ENCODE results near the gene STX8. TPM values are rescaled to one million over a fixed set of nuclear protein-coding genes. Genes with fewer than 3 reads are reported as not detected.
"Not testable (repeated sequence)": the region's sequence is repeated elsewhere in the genome, so short reads cannot be mapped to it uniquely, and the experiment has no call there.

The STX8 gene
- total RNA-seq, 8 experiments from 2014 or later: 44.1 to 98.1 (median 63.8) TPM

DNA sequence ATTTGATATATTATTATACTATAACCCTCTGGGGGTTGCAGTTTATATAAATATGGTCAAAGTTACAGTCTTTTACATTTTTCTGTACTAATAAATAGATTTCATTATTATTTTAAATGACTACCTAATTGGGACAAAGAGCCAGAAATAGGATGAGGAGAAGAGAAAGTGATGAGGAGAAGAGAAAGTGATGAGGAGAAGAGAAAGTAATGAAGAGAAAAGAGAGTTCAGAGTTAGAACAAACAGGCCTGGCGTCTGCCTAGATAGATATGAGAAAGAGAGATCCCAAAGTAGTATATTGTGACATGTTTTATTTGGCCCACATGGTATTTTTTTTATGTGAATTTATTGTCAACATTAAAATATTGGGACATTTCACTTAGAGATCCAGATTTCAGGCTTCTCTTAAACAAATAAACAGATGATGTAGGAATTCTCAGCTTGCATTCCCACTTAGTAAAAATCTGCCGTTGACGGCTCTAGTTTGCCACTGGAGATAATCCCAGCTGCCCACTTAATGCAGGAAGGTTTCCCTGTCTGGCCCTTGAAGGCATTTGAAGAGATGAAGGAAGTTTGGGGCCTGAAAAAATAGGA, 210.7 kb downstream of the STX8 start:
- Histone ChIP-seq H3K27ac (no peak overlapping the region), H3K4me1 (replicated peaks in 1 of 2) (peaks cover 16 to 22% of the 10 kb centered on the region in 2 donors), H3K4me3 (no peak overlapping the region)
- in situ Hi-C loops (cut with MboI; ENCODE audit: low pct_unique_long_range_greater_than_20kb in 2 of 9, low sequenced_read_pairs in 9 of 9, unreplicated experiment in 9 of 9): no loop called here
- 38 to 100% (median 67%) methylated on average over 1 to 3 of the region's 3 CpGs; no CpG with 5 or more reads in 3 of the 10 experiments for WGBS, 10 experiments
- no peak for ATAC-seq (replicated peaks in 6 of 8)

- in situ Hi-C loops (cut with MboI; ENCODE audit: low pct_unique_long_range_greater_than_20kb in 2 of 9, low sequenced_read_pairs in 9 of 9, unreplicated experiment in 9 of 9): no loop called here
- WGBS, 10 experiments: 67 to 100% (median 86%) methylated on average over 3 to 13 of the region's 13 CpGs
- ATAC-seq (replicated peaks in 6 of 8): peak in 2 of 8 experiments; percentile 12 to 47
- Histone ChIP-seq H3K4me3 (no peak overlapping the region), H3K4me1 (replicated peaks in 1 of 2) (peaks cover 16 to 20% of the 10 kb centered on the region in 2 donors), H3K27ac (no peak overlapping the region)
These were observed 211.9 kb downstream of the STX8 start for GRCh38 chr17:9363440-9364350.

DNA sequence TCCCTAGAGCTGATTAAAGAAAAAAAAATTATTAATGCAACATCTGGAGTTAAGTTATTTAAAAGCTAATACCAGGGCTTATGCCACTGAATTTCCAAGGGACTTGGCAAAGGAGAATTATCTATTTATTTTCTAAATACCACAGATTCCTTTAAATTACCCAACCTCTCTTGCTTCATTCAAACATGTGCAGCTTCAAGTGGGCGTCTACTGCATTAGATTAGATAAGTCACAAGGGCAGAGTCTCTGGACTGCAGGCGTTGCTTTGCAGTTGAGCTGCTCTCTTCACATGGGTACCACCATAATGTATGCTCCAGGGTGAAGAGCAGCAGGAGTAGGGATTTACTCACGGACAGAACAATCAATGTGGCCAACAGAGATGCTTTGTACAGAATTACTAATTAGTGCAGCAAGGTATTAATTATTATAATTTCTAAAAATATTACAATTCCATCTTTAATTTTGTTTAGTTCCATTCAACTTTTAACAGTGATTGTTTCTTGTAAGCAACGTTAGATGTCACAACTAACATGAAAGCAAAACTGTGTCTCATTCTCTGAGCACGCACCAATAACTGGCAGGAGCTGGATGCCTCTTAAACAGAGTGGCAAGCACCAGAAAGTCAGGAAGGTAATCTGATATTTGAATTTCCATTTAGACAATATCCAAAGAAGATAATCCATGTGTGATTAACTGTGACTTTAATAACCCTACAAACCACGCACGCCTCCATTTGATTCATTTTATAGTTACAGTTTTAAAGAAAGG, 214.2 kb downstream of the STX8 start:
- 2 to 100% (median 87%) methylated on average over 3 to 7 of the region's 7 CpGs for WGBS, 10 experiments
- peaks cover 20 to 21% of the 10 kb centered on the region in 2 donors for H3K4me1 ChIP-seq (replicated peaks in 1 of 2)
- no peak overlapping the region for H3K4me3 ChIP-seq
- no peak overlapping the region for H3K27ac ChIP-seq
- ATAC-seq (replicated peaks in 6 of 8): peak in 6 of 8 experiments; percentile 53 to 99 (median 78)
- in situ Hi-C loops (cut with MboI; ENCODE audit: low pct_unique_long_range_greater_than_20kb in 2 of 9, low sequenced_read_pairs in 9 of 9, unreplicated experiment in 9 of 9): no loop called here

DNA sequence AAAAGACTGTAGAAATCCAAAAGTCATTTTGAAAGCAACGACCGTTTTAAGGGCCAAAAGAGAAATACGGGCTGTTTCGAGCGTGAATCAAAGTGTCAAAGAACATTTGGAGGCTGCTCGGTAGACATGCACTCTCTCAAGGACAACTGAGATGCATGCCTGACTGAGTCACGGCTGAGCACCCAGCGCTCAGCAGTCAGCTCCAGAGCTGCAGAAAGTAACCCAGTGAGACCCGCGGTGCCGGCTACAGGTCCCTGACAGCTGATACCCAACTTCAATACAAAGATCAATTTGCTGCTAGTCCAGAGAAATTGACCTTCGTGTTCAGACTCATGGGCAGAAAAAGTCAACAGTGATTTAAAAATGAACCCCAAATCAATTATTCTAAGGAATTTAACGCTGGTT, 214.9 kb downstream of the STX8 start:
- H3K4me3 ChIP-seq: no peak overlapping the region
- H3K4me1 ChIP-seq (replicated peaks in 1 of 2): peaks cover 21 to 22% of the 10 kb centered on the region in 2 donors
- H3K27ac ChIP-seq: no peak overlapping the region
- ATAC-seq (replicated peaks in 6 of 8): peak in 6 of 8 experiments; percentile 61 to 75 (median 63)
- 3 to 87% (median 79%) methylated on average over 5 to 13 of the region's 13 CpGs for WGBS, 10 experiments
- in situ Hi-C loops (cut with MboI; ENCODE audit: low pct_unique_long_range_greater_than_20kb in 2 of 9, low sequenced_read_pairs in 9 of 9, unreplicated experiment in 9 of 9): no loop called here

GRCh38 chr17:9356488-9356911, 219.1 kb downstream of the STX8 start:
- Histone ChIP-seq H3K4me1 (replicated peaks in 1 of 2) (peaks cover 15 to 17% of the 10 kb centered on the region in 2 donors), H3K27ac (no peak overlapping the region), H3K4me3 (no peak overlapping the region)
- ATAC-seq (replicated peaks in 6 of 8): peak in 5 of 8 experiments; percentile 81 to 93 (median 87)
- in situ Hi-C loops (cut with MboI; ENCODE audit: low pct_unique_long_range_greater_than_20kb in 2 of 9, low sequenced_read_pairs in 9 of 9, unreplicated experiment in 9 of 9): no loop called here
- WGBS, 10 experiments: 17 to 100% (median 62%) methylated on average over 1 to 3 of the region's 3 CpGs; no CpG with 5 or more reads in 2 of the 10 experiments

GRCh38 chr17:9355846-9356245, 219.8 kb downstream of the STX8 start:
- in situ Hi-C loops (cut with MboI; ENCODE audit: low pct_unique_long_range_greater_than_20kb in 2 of 9, low sequenced_read_pairs in 9 of 9, unreplicated experiment in 9 of 9): no loop called here
- no peak overlapping the region for H3K27ac ChIP-seq
- no peak for ATAC-seq (replicated peaks in 6 of 8)
- WGBS, 10 experiments: 69 to 100% (median 96%) methylated on average over 1 to 3 of the region's 3 CpGs; no CpG with 5 or more reads in 2 of the 10 experiments
- no peak overlapping the region for H3K4me3 ChIP-seq
- peaks cover 10% of the 10 kb centered on the region in 2 donors for H3K4me1 ChIP-seq (replicated peaks in 1 of 2)

DNA sequence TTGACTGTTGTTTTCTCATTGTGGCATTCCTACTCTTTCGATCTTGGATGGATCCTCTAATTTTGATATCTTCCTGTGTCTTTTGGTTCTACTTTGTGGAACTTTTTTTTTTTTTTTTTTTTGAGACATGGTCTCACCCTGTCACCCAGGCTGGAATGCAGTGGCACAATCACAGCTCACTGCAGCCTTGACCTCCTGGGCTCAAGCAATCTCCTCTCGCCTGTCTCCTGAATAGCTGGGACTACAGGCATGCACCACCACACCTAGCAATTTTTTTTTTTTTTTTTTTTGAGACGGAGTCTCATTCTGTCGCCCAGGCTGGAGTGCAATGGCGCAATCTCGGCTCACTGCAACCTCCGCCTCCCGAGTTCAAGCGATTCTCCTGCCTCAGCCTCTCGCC, 220.4 kb downstream of the STX8 start:
- H3K27ac ChIP-seq; H3K4me3 ChIP-seq; in situ Hi-C loops (cut with MboI; ENCODE audit: low pct_unique_long_range_greater_than_20kb in 2 of 9, low sequenced_read_pairs in 9 of 9, unreplicated experiment in 9 of 9); H3K4me1 ChIP-seq (replicated peaks in 1 of 2); ATAC-seq (replicated peaks in 6 of 8): not testable (repeated sequence)
- WGBS, 10 experiments: 93 to 100% (median 100%) methylated on average over 1 to 4 of the region's 10 CpGs; no CpG with 5 or more reads in 1 of the 10 experiments

GRCh38 chr17:9350080-9350479, 225.5 kb downstream of the STX8 start:
- H3K27ac ChIP-seq: no peak overlapping the region
- H3K4me1 ChIP-seq (replicated peaks in 1 of 2): no peaks in the 10 kb centered on the region
- peak in 7 of 8 experiments; percentile 53 to 99 (median 98) for ATAC-seq (replicated peaks in 6 of 8)
- in situ Hi-C loops (cut with MboI; ENCODE audit: low pct_unique_long_range_greater_than_20kb in 2 of 9, low sequenced_read_pairs in 9 of 9, unreplicated experiment in 9 of 9): no loop called here
- H3K4me3 ChIP-seq: no peak overlapping the region
- WGBS, 10 experiments: 0 to 100% (median 80%) methylated on average over 1 to 6 of the region's 6 CpGs; no CpG with 5 or more reads in 3 of the 10 experiments

DNA sequence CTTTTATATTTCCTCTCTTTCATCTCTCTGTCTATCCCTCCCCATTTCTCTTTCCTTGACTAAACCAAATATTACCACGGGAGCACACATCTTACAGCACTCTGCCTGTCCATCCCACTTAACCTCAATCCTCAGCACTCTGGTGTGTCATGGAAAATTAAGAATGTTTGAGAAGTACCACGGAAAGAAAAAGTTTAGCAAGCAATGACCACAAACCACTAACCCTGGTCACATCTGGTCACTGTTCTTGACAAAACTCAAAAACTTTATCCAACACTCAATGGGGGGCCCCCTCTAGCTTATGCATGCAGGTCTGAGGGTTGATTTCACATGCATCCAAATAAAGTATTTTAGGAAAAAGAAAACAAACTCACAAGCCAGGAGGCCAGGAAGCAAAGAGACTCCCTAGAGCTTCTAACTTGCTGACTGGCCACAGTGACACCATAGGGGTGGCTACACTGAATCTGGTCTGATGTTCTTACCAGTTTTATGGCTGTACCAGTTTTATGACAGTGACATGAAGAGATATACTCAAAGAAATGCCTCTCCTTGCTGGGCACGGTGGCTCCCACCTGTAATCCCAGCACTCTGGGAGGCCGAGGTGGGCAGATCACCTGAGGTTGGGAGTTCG, 229.2 kb downstream of the STX8 start:
- Histone ChIP-seq H3K27ac (no peak overlapping the region), H3K4me1 (replicated peaks in 1 of 2) (peaks cover 6 to 7% of the 10 kb centered on the region in 2 donors), H3K4me3 (no peak overlapping the region)
- ATAC-seq (replicated peaks in 6 of 8): no peak
- 40 to 100% (median 92%) methylated on average over 1 to 4 of the region's 5 CpGs; no CpG with 5 or more reads in 3 of the 10 experiments for WGBS, 10 experiments
- in situ Hi-C loops (cut with MboI; ENCODE audit: low pct_unique_long_range_greater_than_20kb in 2 of 9, low sequenced_read_pairs in 9 of 9, unreplicated experiment in 9 of 9): loop anchor here in 1 of 9 experiments (25.0 kb wide), 1 partner anchor 109 kb away; no protein-coding TSS in a partner anchor

DNA sequence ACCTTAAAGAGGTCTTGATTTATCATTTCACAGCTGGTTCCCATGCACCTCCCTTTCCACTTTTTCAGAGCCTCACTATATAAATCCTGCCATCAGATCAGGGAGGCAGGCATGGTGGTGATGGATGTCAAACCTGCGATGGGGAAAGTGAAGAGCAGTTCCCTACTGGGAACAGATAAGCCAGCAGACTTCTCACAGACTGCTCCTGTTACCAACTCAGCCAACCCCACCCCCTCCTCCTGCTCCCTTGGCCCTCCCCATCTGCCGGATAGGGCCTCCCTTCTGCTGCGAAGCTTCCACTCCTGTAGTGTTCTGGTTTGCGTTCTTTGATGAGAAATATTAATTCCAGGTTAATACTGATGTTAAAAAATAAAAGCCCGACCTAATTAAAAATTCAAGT, 232.1 kb downstream of the STX8 start:
- peak in 7 of 8 experiments; percentile 40 to 88 (median 84) for ATAC-seq (replicated peaks in 6 of 8)
- H3K27ac ChIP-seq: no peak overlapping the region

DNA sequence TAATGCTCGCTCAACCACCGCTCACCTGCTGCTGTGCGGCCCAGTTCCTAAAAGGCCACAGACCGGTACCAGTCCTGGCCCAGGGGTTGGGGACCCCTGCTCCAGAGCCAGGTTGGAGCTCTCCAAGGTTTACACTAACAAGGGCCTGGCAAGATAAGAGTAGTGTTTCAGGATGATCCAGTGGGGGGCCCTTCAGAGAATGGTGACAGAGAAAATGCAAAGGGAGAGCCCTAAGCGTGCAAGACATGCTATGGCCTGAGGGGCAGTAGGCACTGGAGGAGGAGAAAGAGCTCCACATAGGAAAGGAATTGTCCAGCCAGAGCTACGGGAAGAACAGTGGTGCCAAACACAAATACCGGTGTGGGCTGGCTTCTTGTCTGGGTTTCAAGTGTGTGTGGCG, 233.4 kb downstream of the STX8 start:
- H3K27ac ChIP-seq: no peak overlapping the region
- no peak for ATAC-seq (replicated peaks in 6 of 8)
- peaks cover 6 to 13% of the 10 kb centered on the region in 2 donors for H3K4me1 ChIP-seq (replicated peaks in 1 of 2)
- in situ Hi-C loops (cut with MboI; ENCODE audit: low pct_unique_long_range_greater_than_20kb in 2 of 9, low sequenced_read_pairs in 9 of 9, unreplicated experiment in 9 of 9): loop anchor here in 1 of 9 experiments (25.0 kb wide), 1 partner anchor 105 kb away; no protein-coding TSS in a partner anchor
- H3K4me3 ChIP-seq: no peak overlapping the region
- 73 to 100% (median 94%) methylated on average over 1 to 3 of the region's 8 CpGs; no CpG with 5 or more reads in 3 of the 10 experiments for WGBS, 10 experiments

More for the DNA sequence above, 232.1 kb downstream of the STX8 start:
- H3K4me1 ChIP-seq (replicated peaks in 1 of 2): peaks cover 6 to 13% of the 10 kb centered on the region in 2 donors
- 0 to 62% (median 26%) methylated on average over 1 to 4 of the region's 5 CpGs; no CpG with 5 or more reads in 3 of the 10 experiments for WGBS, 10 experiments
- in situ Hi-C loops (cut with MboI; ENCODE audit: low pct_unique_long_range_greater_than_20kb in 2 of 9, low sequenced_read_pairs in 9 of 9, unreplicated experiment in 9 of 9): loop anchor here in 1 of 9 experiments (25.0 kb wide), 1 partner anchor 106 kb away; no protein-coding TSS in a partner anchor
- H3K4me3 ChIP-seq: no peak overlapping the region

GRCh38 chr17:9339958-9340357, 235.7 kb downstream of the STX8 start:
- Histone ChIP-seq H3K4me1 (replicated peaks in 1 of 2) (peaks cover 6 to 13% of the 10 kb centered on the region in 2 donors), H3K27ac (no peak overlapping the region), H3K4me3 (no peak overlapping the region)
- in situ Hi-C loops (cut with MboI; ENCODE audit: low pct_unique_long_range_greater_than_20kb in 2 of 9, low sequenced_read_pairs in 9 of 9, unreplicated experiment in 9 of 9): loop anchor here in 1 of 9 experiments (25.0 kb wide), 1 partner anchor 103 kb away; no protein-coding TSS in a partner anchor
- WGBS, 10 experiments: 40 to 80% (median 75%) methylated on average over 1 to 5 of the region's 7 CpGs; no CpG with 5 or more reads in 2 of the 10 experiments
- no peak for ATAC-seq (replicated peaks in 6 of 8)
